Heart right ventricle (tissue), 16 donors: ENCODE measurements around the gene POLR2J. TPM values are rescaled to one million over a fixed set of nuclear protein-coding genes. Genes with fewer than 3 reads are reported as not detected.
"Not testable (repeated sequence)": the region's sequence is repeated elsewhere in the genome, so short reads cannot be mapped to it uniquely, and the experiment has no call there.

Source experiments
- ATAC-seq, 8 donors: fragments of 200-7000 bp; cut with Tn5 transposase; one replicate each; pipeline ENCODE4 v1.9.1; 2020; ENCODE audit warnings: mild to moderate bottlenecking in 8 of 8, moderate library complexity in 8 of 8, moderate number of reproducible peaks in 1 of 8
- DNase-seq, 2 donors: peaks; one replicate each; pipeline ENCODE4 v3.0.0-alpha.2; 2020
- H3K27ac ChIP-seq, 10 donors: fragments of 200-600 bp; sonication (generic) in 2 of 10; one replicate each; pipeline versions ENCODE4 v1.5.0 to v1.8.0; 2020 to 2022; ENCODE audit warnings: mild to moderate bottlenecking in 3 of 10
- H3K27me3 ChIP-seq, 7 donors: fragments of 200-600 bp; one replicate each; pipeline ENCODE4 v1.8.0; 2021 to 2022; ENCODE audit warnings: mild to moderate bottlenecking in 2 of 7
- H3K36me3 ChIP-seq, 9 donors: fragments of 200-600 bp; sonication (generic) in 1 of 9; one replicate each; pipeline versions ENCODE4 v1.5.0 to v1.8.0; 2020 to 2022; ENCODE audit warnings: mild to moderate bottlenecking in 2 of 9
- H3K4me1 ChIP-seq, 9 donors: fragments of 200-600 bp; sonication (generic) in 1 of 9; one replicate each; pipeline versions ENCODE4 v1.5.0 to v1.8.0; 2020 to 2022; ENCODE audit warnings: mild to moderate bottlenecking in 4 of 9
- H3K4me3 ChIP-seq, 10 donors: fragments of 200-600 bp; sonication (generic) in 2 of 10; one replicate each; pipeline versions ENCODE4 v1.5.0 to v1.8.0; 2020 to 2022; ENCODE audit warnings: mild to moderate bottlenecking in 7 of 10, moderate library complexity in 2 of 10
- H3K9me3 ChIP-seq, 11 donors: fragments of 200-600 bp in 10 of 11; sonication (generic) in 2 of 11; one replicate each; pipeline versions ENCODE4 v1.5.0 to v1.8.0; 2013 to 2022; ENCODE audit warnings: mild to moderate bottlenecking in 2 of 11, control low read depth in 1 of 11, moderate library complexity in 1 of 11
- WGBS, 2 donors: extraction: QIAGEN DNeasy Blood & Tissue Kit; methylation state at CpG; one replicate each; pipeline ENCODE4 v1.1.7; 2013; ENCODE audit warnings: inconsistent platforms in 1 of 2; 5-methylcytosine and 5-hydroxymethylcytosine counted together
- intact Hi-C, 10 donors: fragments of 100-400 bp; cut with DNase I; formaldehyde crosslinking; loops; one replicate each; pipeline versions ENCODE4 v1.11.1 to v1.14.2; 2022
- polyA plus RNA-seq, 2 donors: library from polyadenylated mRNA; stranded (reverse); fragments of 200-250 nt; gene quantifications; one replicate each; pipeline ENCODE4 v1.2.3, GENCODE V29; 2013
- total RNA-seq, 10 donors: library from RNA; stranded (reverse); fragmentation: NEBNext Ultra II Directional in 3 of 10; extraction: Animal tissue kit (Norgen Biotek cat#: 25700) in 3 of 10; gene quantifications; one replicate each; pipeline versions ENCODE4 v1.2.1 to v1.2.4, GENCODE V29; 2021 to 2023
- TF ChIP-seq, protein P1 (sequence below), 9 donors: fragments of 200-600 bp; sonication (generic) in 2 of 9; IDR thresholded peaks; one replicate each; pipeline versions ENCODE4 v1.5.0 to v1.8.0; 2021 to 2022; ENCODE audit warnings: antibody characterized with exemption in 9 of 9, mild to moderate bottlenecking in 5 of 9, moderate library complexity in 1 of 9
- donor health status: Arrhythmogenic right ventricular cardiomyopathy.
- donor health status: ischemic (EF 13 %, LVEDD 7.1; RV severe dilation, severe dysfunction).
- donor health status: healthy with polysubstance abuse.
- donor health status: DM: no; HTN: yes; CAD: no.
- donor health status: DM: no; HTN: no; CAD: no.
- donor health status: ischemic (EF 25% LVEDD 6.9; RV normal size, moderate dysfunction).
- donor health status: ischemic (EF 25% LVEDD 5.7; RV mildly dilated, moderate dysfunction).
- donor health status: healthy.
- donor health status: DM: yes; HTN: yes; CAD: no.
- donor health status: Ischemic cardiomyopathy.
- donor health status: ischemic (EF 35%, LVEDD 5.7; RV mildly dilated, moderate dysfunction).
- donor health status: nonischemic (EF 11% LVEDD 7.7; RV severe dilation, severe dysfunction).
- donor health status: DM: yes; HTN: yes; CAD: no.
- donor health status: PGD.
- donor health status: ischemic (EF 29% LVEDD 5.4; RV normal size, mild dysfunction).
- donor health status: nonischemic (EF 23%, LVEDD 6.1; RV moderate dilation, normal function).

POLR2J gene
- total and polyA plus RNA-seq, 12 donors, result 40.1 to 228 (median 55.6) TPM

DNA sequence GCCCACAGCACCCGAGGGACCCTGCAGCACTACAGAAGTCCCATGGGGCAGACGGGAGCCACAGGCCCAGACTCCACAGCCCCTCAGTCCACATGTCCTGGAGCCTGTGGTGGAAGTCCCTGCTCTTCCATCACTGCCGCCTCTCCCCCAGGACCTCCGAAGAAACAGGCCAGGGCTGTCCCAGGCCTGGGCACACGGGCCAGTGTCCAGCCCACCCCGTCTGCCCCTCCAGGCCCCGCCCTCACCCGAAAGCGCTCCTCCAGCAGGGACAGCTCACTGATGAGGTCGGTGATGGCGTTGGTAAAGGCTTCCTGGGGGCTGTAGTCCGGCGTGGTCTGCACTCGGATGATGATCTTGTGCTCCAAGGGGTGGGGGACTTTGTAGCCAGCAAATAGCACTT, 4.6 kb downstream of the POLR2J start:
- H3K27me3 ChIP-seq, H3K4me3 ChIP-seq, ATAC-seq, H3K9me3 ChIP-seq, intact Hi-C loops, H3K4me1 ChIP-seq, H3K27ac ChIP-seq: not testable (repeated sequence)
- WGBS, 2 donors, result 81 to 89% methylated on average over 9 of the region's 14 CpGs
- peaks cover 0 to 47% (median 0%) of the 10 kb centered on the region in 9 donors for H3K36me3 ChIP-seq
- DNase-seq, result peak in 1 of 2 donors; percentile 5

DNA sequence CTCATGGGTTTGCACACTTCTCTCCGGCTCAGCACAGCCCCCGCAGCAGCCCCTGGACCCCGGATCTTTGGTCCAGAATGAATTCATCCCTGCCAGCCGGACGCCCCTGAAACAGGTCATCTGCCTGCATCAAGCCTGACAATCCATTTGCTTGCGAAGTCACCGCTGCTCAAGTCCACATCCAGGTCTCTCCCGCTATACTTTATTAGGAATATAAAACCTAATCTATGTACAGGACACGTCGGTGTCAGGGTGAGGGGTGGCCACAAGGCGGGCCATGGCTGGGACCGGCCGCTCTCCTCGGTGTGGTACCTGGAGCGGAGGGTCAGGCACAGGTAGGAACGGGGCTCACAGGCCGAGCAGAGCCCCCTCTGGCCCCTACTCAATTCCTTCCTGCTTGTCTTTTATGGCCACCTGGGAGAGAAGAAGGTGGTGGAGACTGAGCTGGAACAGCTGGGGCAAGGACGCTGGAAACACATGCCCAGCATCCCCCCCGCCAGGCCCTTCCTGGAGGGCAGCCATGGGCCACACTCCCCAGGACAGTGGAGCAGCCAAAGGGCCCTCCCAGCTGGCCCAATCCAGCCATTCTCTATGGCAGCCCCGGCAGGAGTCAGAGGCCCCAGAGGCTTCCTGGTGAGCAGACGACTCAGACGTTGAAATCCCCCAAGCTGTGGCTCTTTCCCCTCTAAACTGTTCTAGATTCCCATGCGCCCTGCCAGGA, 5.3 kb downstream of the POLR2J start:
- no peak for ATAC-seq
- Histone ChIP-seq H3K27ac (no peak overlapping the region), H3K27me3 (no peaks in the 10 kb centered on the region), H3K4me1 (peaks cover 0 to 3% (median 0%) of the 10 kb centered on the region in 9 donors), H3K9me3 (no peaks in the 10 kb centered on the region), H3K4me3 (no peak overlapping the region), H3K36me3 (peaks cover 0 to 53% (median 2%) of the 10 kb centered on the region in 9 donors)
- WGBS, 2 donors, result 80 to 82% methylated on average over 22 to 23 of the region's 23 CpGs
- TF ChIP-seq, protein P1, sequence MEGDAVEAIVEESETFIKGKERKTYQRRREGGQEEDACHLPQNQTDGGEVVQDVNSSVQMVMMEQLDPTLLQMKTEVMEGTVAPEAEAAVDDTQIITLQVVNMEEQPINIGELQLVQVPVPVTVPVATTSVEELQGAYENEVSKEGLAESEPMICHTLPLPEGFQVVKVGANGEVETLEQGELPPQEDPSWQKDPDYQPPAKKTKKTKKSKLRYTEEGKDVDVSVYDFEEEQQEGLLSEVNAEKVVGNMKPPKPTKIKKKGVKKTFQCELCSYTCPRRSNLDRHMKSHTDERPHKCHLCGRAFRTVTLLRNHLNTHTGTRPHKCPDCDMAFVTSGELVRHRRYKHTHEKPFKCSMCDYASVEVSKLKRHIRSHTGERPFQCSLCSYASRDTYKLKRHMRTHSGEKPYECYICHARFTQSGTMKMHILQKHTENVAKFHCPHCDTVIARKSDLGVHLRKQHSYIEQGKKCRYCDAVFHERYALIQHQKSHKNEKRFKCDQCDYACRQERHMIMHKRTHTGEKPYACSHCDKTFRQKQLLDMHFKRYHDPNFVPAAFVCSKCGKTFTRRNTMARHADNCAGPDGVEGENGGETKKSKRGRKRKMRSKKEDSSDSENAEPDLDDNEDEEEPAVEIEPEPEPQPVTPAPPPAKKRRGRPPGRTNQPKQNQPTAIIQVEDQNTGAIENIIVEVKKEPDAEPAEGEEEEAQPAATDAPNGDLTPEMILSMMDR (IDR thresholded peaks at IDR 0.05), result no peak
- DNase-seq, result peak in 1 of 2 donors; percentile 9
- intact Hi-C loops, result no loop called here

DNA sequence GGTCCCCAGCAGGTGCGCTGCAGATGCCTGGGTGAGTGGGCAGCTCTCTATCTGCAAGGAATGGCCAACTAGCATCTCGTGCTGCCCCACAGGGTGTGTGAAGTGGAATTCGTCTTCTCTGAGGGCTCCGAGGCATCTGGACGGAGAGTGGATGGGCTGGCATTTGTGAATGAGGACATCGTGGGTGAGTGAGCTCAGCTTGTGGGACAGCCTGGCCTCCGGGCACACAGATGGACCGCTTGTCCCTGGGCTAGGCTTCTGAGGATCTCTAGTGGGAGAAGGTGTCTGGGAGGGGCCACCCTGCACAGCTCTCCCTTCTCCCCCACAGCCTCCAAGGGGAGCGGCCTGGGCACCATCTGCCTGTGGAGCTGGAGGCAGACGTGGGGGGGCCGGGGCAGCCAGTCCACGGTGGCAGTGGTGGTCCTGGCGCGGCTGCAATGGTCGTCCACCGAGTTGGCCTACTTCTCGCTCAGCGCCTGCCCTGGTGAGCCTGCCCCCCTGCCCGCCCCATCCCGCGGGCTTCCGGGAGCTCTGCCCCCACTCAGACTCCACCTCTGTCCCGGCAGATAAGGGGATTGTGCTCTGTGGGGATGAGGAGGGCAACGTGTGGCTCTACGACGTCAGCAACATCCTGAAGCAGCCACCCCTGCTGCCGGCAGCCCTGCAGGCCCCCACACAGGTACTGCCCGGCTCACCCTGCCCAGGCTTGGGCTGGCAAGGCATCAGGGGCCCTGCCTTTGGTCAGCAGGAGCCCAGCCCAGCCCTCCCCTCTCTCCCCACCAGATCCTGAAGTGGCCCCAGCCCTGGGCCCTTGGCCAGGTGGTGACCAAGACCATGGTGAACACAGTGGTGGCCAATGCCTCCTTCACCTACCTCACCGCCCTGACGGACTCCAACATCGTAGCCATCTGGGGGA, 6.3 kb downstream of the POLR2J start:
- intact Hi-C loops, result no loop called here
- 74 to 76% methylated on average over 31 of the region's 31 CpGs for WGBS, 2 donors
- TF ChIP-seq, protein P1 (IDR thresholded peaks at IDR 0.05), result no peak
- no peak overlapping the region for H3K4me3 ChIP-seq
- H3K9me3 ChIP-seq, result no peaks in the 10 kb centered on the region
- DNase-seq (peak in 1 of 2 donors; percentile 11), ATAC-seq (no peak)
- no peak overlapping the region for H3K27ac ChIP-seq
- H3K27me3 ChIP-seq, result no peaks in the 10 kb centered on the region
- H3K4me1 ChIP-seq, result no peaks in the 10 kb centered on the region
- peaks cover 0 to 64% (median 3%) of the 10 kb centered on the region in 9 donors for H3K36me3 ChIP-seq

DNA sequence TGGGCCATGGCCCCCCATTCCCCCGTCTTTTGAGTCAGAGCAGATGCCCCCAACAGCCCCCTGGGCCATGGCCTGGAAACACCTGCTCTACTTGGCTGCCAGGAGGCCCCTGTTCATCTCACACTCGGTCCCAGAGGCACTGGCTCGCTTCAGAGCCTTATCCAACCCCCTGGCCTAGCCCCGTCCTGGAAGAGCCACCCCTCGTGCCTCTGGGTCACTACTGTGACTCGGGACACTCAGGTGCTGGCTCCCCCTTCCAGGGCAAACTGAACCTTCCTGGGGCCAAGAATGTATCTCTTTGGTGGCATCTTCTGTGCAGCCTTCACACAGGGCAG, 7.0 kb downstream of the POLR2J start:
- 83 to 87% methylated on average over 6 of the region's 6 CpGs for WGBS, 2 donors
- intact Hi-C loops, result no loop called here
- TF ChIP-seq, protein P1 (IDR thresholded peaks at IDR 0.05), result no peak
- H3K27me3 ChIP-seq, result no peaks in the 10 kb centered on the region
- H3K9me3 ChIP-seq, result no peaks in the 10 kb centered on the region
- H3K27ac ChIP-seq, result no peak overlapping the region
- ATAC-seq (no peak), DNase-seq (peak in 1 of 2 donors; percentile 5)
- H3K4me1 ChIP-seq, result no peaks in the 10 kb centered on the region
- H3K36me3 ChIP-seq, result peaks cover 0 to 66% (median 3%) of the 10 kb centered on the region in 9 donors
- H3K4me3 ChIP-seq, result no peak overlapping the region
